ENCODE data around the gene GLIS1.

DNA sequence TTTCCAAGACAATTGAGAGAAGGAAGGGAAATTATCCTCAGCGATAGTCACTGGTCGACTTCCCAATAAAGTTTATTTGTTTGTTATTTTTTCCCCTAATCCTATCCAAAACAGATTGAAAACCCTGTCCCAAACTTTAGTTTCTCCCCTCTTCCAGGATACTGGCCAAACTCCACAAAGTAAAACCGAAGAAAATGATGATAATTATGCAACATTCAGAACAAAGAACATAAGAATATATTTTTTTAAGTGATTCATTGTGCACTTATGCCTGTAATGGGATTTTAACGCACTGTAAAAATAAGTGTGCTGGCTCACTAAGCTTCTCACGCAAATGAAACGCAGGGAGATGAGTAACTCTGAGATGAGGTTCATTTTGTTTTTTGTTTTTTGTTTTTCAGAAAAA is 6.0 kb downstream of the GLIS1 start:
- TF ChIP-seq POLR2A (IDR thresholded peaks at IDR 0.05), result no peak
- TF ChIP-seq, protein P1, sequence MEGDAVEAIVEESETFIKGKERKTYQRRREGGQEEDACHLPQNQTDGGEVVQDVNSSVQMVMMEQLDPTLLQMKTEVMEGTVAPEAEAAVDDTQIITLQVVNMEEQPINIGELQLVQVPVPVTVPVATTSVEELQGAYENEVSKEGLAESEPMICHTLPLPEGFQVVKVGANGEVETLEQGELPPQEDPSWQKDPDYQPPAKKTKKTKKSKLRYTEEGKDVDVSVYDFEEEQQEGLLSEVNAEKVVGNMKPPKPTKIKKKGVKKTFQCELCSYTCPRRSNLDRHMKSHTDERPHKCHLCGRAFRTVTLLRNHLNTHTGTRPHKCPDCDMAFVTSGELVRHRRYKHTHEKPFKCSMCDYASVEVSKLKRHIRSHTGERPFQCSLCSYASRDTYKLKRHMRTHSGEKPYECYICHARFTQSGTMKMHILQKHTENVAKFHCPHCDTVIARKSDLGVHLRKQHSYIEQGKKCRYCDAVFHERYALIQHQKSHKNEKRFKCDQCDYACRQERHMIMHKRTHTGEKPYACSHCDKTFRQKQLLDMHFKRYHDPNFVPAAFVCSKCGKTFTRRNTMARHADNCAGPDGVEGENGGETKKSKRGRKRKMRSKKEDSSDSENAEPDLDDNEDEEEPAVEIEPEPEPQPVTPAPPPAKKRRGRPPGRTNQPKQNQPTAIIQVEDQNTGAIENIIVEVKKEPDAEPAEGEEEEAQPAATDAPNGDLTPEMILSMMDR (IDR thresholded peaks at IDR 0.05), result no peak

Data from lower leg skin (tissue), 3 donors.